Activated CD8-positive, alpha-beta T cell treated with anti-CD3 and anti-CD28 coated beads for 36 hours (primary cell): Measurements from ENCODE around the gene HNRNPA2B1. TPM values are rescaled to one million over a fixed set of nuclear protein-coding genes. Genes with fewer than 3 reads are reported as not detected.

ENCODE experiments used
- ATAC-seq: fragments of 200-7000 bp; cut with Tn5 transposase; one replicate; pipeline ENCODE4 v1.10.0; 2021; ENCODE audit warnings: mild to moderate bottlenecking, moderate library complexity
- CTCF ChIA-PET: fragments of 350-600 bp; sonication (Branson Sonifier 250); formaldehyde crosslinking; loops from one replicate; lab custom pipeline; 2021; ENCODE audit warnings: antibody characterized with exemption; lab: Charles Lee
- POLR2A ChIA-PET: fragments of 350-600 bp; sonication (Branson Sonifier 250); formaldehyde crosslinking; loops from one replicate; lab custom pipeline; 2021; ENCODE audit warnings: antibody characterized with exemption; lab: Charles Lee
- DNase-seq: peaks from one replicate; pipeline ENCODE4 v3.0.0-alpha.2; 2020
- H3K27ac Mint-ChIP-seq: one replicate; pipeline ENCODE4 v1.8.0; 2021; ENCODE audit warnings: mild to moderate bottlenecking, mixed read lengths
- H3K27me3 Mint-ChIP-seq: one replicate; pipeline ENCODE4 v1.8.0; 2021; ENCODE audit warnings: mixed read lengths
- H3K36me3 Mint-ChIP-seq: one replicate; pipeline ENCODE4 v1.8.0; 2021; ENCODE audit warnings: low read depth, mixed read lengths
- H3K4me1 Mint-ChIP-seq: one replicate; pipeline ENCODE4 v1.8.0; 2021; ENCODE audit warnings: low read depth, mixed read lengths
- H3K4me3 Mint-ChIP-seq: one replicate; pipeline ENCODE4 v1.8.0; 2021; ENCODE audit warnings: mild to moderate bottlenecking, moderate library complexity, mixed read lengths
- H3K9me3 Mint-ChIP-seq: one replicate; pipeline ENCODE4 v1.8.0; 2021; ENCODE audit warnings: mixed read lengths
- CTCF ChIP-seq: fragments of 200-600 bp; IDR thresholded peaks from one replicate; pipeline ENCODE4 v1.8.0; 2022; ENCODE audit warnings: antibody characterized with exemption, mild to moderate bottlenecking
- intact Hi-C: fragments of 100-400 bp; cut with micrococcal nuclease; formaldehyde crosslinking; loops from one replicate; pipeline ENCODE4 v1.10.0; 2022
- total RNA-seq, 2 experiments: library from RNA; stranded (reverse); gene quantifications; one replicate each; pipeline ENCODE4 v1.2.3, GENCODE V29; 2021

HNRNPA2B1 gene
- total RNA-seq, 2 experiments from 2014 or later: 871 to 893 TPM

- Mint-ChIP-seq H3K27ac (peak overlapping the region; percentile 95), H3K36me3 (peaks cover 76% of the 10 kb centered on the region), H3K4me3 (peak overlapping the region; percentile 100), H3K9me3 (no peaks in the 10 kb centered on the region), H3K4me1 (peaks cover 28% of the 10 kb centered on the region), H3K27me3 (peaks cover 3% of the 10 kb centered on the region)
- TF ChIP-seq CTCF: no peak
- intact Hi-C loops: loop anchor here (5.0 to 10.0 kb wide), 2 partner anchors 75 to 162 kb away; no protein-coding TSS in a partner anchor
- ChIA-PET CTCF (interaction anchor here (0.6 to 1.6 kb wide), 7 partner anchors 13 to 348 kb away, joined by 3 to 4 read pairs (median 3); no protein-coding TSS in a partner anchor), POLR2A (interaction anchor here (0.6 to 19.0 kb wide), 16 partner anchors 8 to 163 kb away, joined by 3 to 588 read pairs (median 4); partner anchors contain the start of genes NFE2L3 and SNX10)
- no peak for ATAC-seq
- DNase-seq: peak; percentile 57
These were observed 1.8 kb upstream of the HNRNPA2B1 start for GRCh38 chr7:26202019-26202990.

GRCh38 chr7:26201247-26202018 lies 887 bp upstream of the HNRNPA2B1 start, which contains the start of gene CBX3:
TSS of gene CBX3 (plus strand) at chr7:26201745. CDS start at chr7:26202999, 1,254 bp downstream.
- H3K9me3 Mint-ChIP-seq: no peaks in the 10 kb centered on the region
- intact Hi-C loops: loop anchor here (2.0 to 10.0 kb wide), 3 partner anchors 76 to 163 kb away; no protein-coding TSS in a partner anchor
- peak within 1 kb of the TSS; percentile 100 for H3K27ac Mint-ChIP-seq
- ChIA-PET POLR2A (interaction anchor here (0.6 to 19.0 kb wide), 16 partner anchors 9 to 164 kb away, joined by 3 to 588 read pairs (median 4); partner anchors contain the start of genes NFE2L3 and SNX10), CTCF (interaction anchor here (0.7 to 1.6 kb wide), 6 partner anchors 14 to 164 kb away, joined by 3 to 4 read pairs (median 3); no protein-coding TSS in a partner anchor)
- DNase-seq (peak; percentile 96), ATAC-seq (peak; percentile 56)
- peaks cover 3% of the 10 kb centered on the region for H3K27me3 Mint-ChIP-seq
- peaks cover 77% of the 10 kb centered on the region for H3K36me3 Mint-ChIP-seq
- no peak for TF ChIP-seq CTCF
- peak within 1 kb of the TSS; percentile 100 for H3K4me3 Mint-ChIP-seq
- peaks cover 30% of the 10 kb centered on the region for H3K4me1 Mint-ChIP-seq

- intact Hi-C loops: loop anchor here (2.0 to 10.0 kb wide), 3 partner anchors 77 to 165 kb away; no protein-coding TSS in a partner anchor
- CTCF ChIA-PET: interaction anchor here (0.8 to 10.3 kb wide), 5 partner anchors 8 to 121 kb away, joined by 3 to 141 read pairs (median 3); no protein-coding TSS in a partner anchor
- POLR2A ChIA-PET: interaction anchor here (0.6 to 19.0 kb wide), 25 partner anchors 9 to 166 kb away, joined by 3 to 588 read pairs (median 4); partner anchors contain the start of genes NFE2L3 and SNX10
- Mint-ChIP-seq H3K4me1 (peaks cover 31% of the 10 kb centered on the region), H3K4me3 (peak overlapping the region; percentile 100), H3K27ac (peak overlapping the region; percentile 100), H3K9me3 (no peaks in the 10 kb centered on the region), H3K36me3 (peaks cover 79% of the 10 kb centered on the region), H3K27me3 (peaks cover 3% of the 10 kb centered on the region)
- ATAC-seq (peak; percentile 18), DNase-seq (peak; percentile 85)
- TF ChIP-seq CTCF: no peak
These were observed 505 bp downstream of the HNRNPA2B1 start for GRCh38 chr7:26200038-26200443.

- H3K4me1 Mint-ChIP-seq: peaks cover 30% of the 10 kb centered on the region
- CTCF ChIA-PET: interaction anchor here (0.8 to 10.3 kb wide), 11 partner anchors 8 to 333 kb away, joined by 3 to 141 read pairs (median 4); no protein-coding TSS in a partner anchor
These were observed 1.1 kb downstream of the HNRNPA2B1 start for GRCh38 chr7:26199301-26200037.

More at GRCh38 chr7:26199301-26200037, 1.1 kb downstream of the HNRNPA2B1 start:
- POLR2A ChIA-PET: interaction anchor here (0.6 to 19.0 kb wide), 30 partner anchors 7 to 166 kb away, joined by 3 to 588 read pairs (median 4); partner anchors contain the start of genes NFE2L3 and SNX10
- no peak for TF ChIP-seq CTCF
- intact Hi-C loops: loop anchor here (2.0 to 10.0 kb wide), 3 partner anchors 78 to 165 kb away; no protein-coding TSS in a partner anchor
- H3K27me3 Mint-ChIP-seq: peaks cover 3% of the 10 kb centered on the region
- H3K27ac Mint-ChIP-seq: peak overlapping the region; percentile 100
- no peak for ATAC-seq
- peaks cover 78% of the 10 kb centered on the region for H3K36me3 Mint-ChIP-seq
- H3K9me3 Mint-ChIP-seq: no peaks in the 10 kb centered on the region
- peak overlapping the region; percentile 100 for H3K4me3 Mint-ChIP-seq
- DNase-seq: peak; percentile 71
